Nephron progenitor cell (in vitro differentiated cells): ENCODE measurements around the gene OPTC.
A peak's percentile ranks its signal among the peaks of the same experiment; 100 is the strongest.

Source experiments
- DNase-seq: peaks from one replicate; pipeline ENCODE4 v3.0.0; 2021
- H3K27ac Mint-ChIP-seq: 2 replicates; pipeline ENCODE4 v1.8.0; 2021; ENCODE audit warnings: mild to moderate bottlenecking, moderate library complexity, mixed read lengths
- H3K27me3 Mint-ChIP-seq: 2 replicates; pipeline ENCODE4 v1.8.0; 2021; ENCODE audit warnings: mild to moderate bottlenecking, low read depth, mixed read lengths; ENCODE audit not compliant: poor library complexity
- H3K36me3 Mint-ChIP-seq: 2 replicates; pipeline ENCODE4 v1.8.0; 2021; ENCODE audit warnings: low read depth, mixed read lengths
- H3K4me1 Mint-ChIP-seq: 2 replicates; pipeline ENCODE4 v1.8.0; 2021; ENCODE audit warnings: mixed read lengths
- H3K4me3 Mint-ChIP-seq: 2 replicates; pipeline ENCODE4 v1.8.0; 2021; ENCODE audit warnings: mild to moderate bottlenecking, moderate library complexity, mixed read lengths
- H3K9me3 Mint-ChIP-seq: 2 replicates; pipeline ENCODE4 v1.8.0; 2021; ENCODE audit warnings: mild to moderate bottlenecking, moderate library complexity, mixed read lengths
- CTCF ChIP-seq: fragments of 200-600 bp; sonication (generic); IDR thresholded peaks from 2 replicates; pipeline ENCODE4 v1.5.0; 2021; ENCODE audit warnings: antibody characterized with exemption

Gene OPTC

GRCh38 chr1:203475012-203475981 lies 18.7 kb upstream of the OPTC start, which contains the start of gene PRELP:
Gene PRELP (plus strand): TSS chr1:203475806. CDS start chr1:203483185, 7,379 bp downstream.
- no peak for DNase-seq
- Mint-ChIP-seq H3K27ac (no peak within 1 kb of the TSS), H3K27me3 (peaks cover 29% of the 10 kb centered on the region), H3K9me3 (no peaks in the 10 kb centered on the region), H3K4me3 (peak within 1 kb of the TSS; percentile 63), H3K36me3 (no peaks in the 10 kb centered on the region), H3K4me1 (peaks cover 37% of the 10 kb centered on the region)
- TF ChIP-seq CTCF = no peak

- peaks cover 37% of the 10 kb centered on the region for H3K4me1 Mint-ChIP-seq
- peak overlapping the region; percentile 63 for H3K4me3 Mint-ChIP-seq
- H3K27me3 Mint-ChIP-seq = peaks cover 32% of the 10 kb centered on the region
- no peaks in the 10 kb centered on the region for H3K36me3 Mint-ChIP-seq
- no peak for DNase-seq
- no peaks in the 10 kb centered on the region for H3K9me3 Mint-ChIP-seq
- TF ChIP-seq CTCF = no peak
- no peak overlapping the region for H3K27ac Mint-ChIP-seq
These were observed 17.6 kb upstream of the OPTC start for GRCh38 chr1:203476216-203476814.

DNA sequence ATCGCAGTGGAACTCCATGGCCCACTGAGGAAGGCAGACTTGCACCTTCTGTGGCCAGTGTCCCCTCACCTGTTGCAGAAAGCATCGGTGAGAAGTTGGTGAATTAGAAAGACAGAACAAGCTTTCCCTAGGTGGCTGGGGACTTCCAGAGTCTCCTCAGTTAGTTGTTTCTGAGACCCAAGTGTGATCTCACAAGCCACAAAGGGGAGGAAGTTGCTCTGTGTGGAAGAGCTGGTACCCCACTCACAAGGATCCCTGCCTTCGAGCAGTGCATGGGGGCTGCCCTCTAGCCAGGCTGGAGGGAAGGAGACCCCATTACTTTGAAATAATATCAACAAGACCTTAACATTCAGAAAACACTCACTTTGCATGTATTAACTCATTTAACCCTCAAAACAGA lies 16.2 kb upstream of the OPTC start:
- no peaks in the 10 kb centered on the region for H3K36me3 Mint-ChIP-seq
- H3K27ac Mint-ChIP-seq = no peak overlapping the region
- no peak overlapping the region for H3K4me3 Mint-ChIP-seq
- no peak for TF ChIP-seq CTCF
- peaks cover 41% of the 10 kb centered on the region for H3K4me1 Mint-ChIP-seq
- H3K9me3 Mint-ChIP-seq = no peaks in the 10 kb centered on the region
- DNase-seq = no peak
- peaks cover 30% of the 10 kb centered on the region for H3K27me3 Mint-ChIP-seq

DNA sequence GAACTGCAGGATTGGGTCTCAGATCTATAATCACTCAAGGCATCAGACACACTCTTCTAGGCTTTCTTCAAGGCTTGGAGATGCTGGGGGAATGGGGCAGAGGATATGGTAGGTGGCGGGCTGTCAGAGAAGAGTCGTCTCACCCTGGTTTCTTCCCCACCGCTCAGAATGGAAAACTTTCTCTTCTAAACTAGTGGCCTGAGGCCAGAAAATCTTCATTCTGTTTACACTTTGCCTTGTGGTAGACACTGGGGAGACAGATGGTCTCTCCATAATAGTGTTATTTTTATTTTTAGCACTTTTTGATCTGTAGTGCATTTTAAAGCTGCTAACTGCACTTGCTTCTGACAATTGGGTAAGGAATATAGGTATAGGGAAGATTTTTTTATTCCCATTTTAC lies 15.7 kb upstream of the OPTC start:
- Mint-ChIP-seq H3K27ac (no peak overlapping the region), H3K4me1 (peaks cover 41% of the 10 kb centered on the region), H3K4me3 (no peak overlapping the region), H3K36me3 (no peaks in the 10 kb centered on the region), H3K9me3 (no peaks in the 10 kb centered on the region), H3K27me3 (peaks cover 30% of the 10 kb centered on the region)
- DNase-seq = no peak
- TF ChIP-seq CTCF = no peak

DNA sequence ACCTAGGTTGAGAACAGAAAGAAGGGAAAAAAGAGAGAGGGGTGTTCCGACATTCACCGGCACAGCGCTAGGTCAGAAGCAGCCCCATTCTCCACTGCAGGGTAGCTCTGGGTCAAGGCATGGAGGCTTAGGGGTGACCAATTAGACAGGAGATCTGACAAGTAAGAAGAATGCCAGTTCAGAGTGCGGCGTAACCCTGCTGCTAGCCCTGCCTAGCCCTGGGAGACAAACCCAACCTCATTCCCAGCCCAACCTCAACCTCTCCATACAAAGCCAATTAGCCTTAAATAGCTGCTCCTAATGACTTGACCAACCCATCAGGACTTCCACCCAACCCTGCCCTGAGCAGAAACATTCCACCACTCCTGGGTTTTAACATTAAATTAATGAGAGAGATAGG lies 15.0 kb upstream of the OPTC start:
- H3K9me3 Mint-ChIP-seq = no peaks in the 10 kb centered on the region
- peaks cover 37% of the 10 kb centered on the region for H3K4me1 Mint-ChIP-seq
- H3K27me3 Mint-ChIP-seq = peaks cover 34% of the 10 kb centered on the region
- no peaks in the 10 kb centered on the region for H3K36me3 Mint-ChIP-seq
- no peak for DNase-seq
- H3K4me3 Mint-ChIP-seq = no peak overlapping the region
- H3K27ac Mint-ChIP-seq = peak overlapping the region; percentile 46
- no peak for TF ChIP-seq CTCF
